HUDEP-2 (cell line): ENCODE data around the gene AFF1.

Source experiments
- DNase-seq, 76 experiments: peaks; one replicate each; lab custom pipeline; 2025; ENCODE audit not compliant: unreplicated experiment in 76 of 76; lab: John Stamatoyannopoulos, UW

The AFF1 gene

GRCh38 chr4:87185146-87185870, 250.5 kb downstream of the AFF1 start:
- no peak for DNase-seq

GRCh38 chr4:87188048-87188447, 253.2 kb downstream of the AFF1 start:
- DNase-seq: no peak

- DNase-seq: no peak
These were observed 254.1 kb downstream of the AFF1 start for GRCh38 chr4:87188932-87189331.
